ENCODE results near the gene MDM1.

DNA sequence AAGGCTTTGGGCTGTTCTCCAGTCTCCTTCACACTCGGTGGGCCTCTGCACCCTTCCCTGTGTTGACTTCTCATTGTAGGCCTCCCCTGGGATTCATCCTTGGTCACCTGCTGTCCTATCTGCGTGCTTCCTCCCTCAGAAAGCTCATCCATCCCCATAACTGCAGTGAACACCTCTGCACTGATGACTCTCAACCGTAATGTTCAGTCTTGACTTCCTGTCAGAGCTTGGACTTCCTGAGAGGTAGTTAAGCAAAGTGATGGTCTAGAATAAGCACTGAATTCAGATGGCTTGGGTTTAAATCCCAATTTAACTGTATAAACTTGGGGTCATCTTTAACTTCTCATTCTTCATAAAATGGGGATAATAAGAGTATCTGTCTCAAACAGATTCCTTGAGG, 13.6 kb upstream of the MDM1 start:
- TF ChIP-seq POLR2A (IDR thresholded peaks at IDR 0.05; ENCODE audit: extremely low read depth, insufficient read length) (no peak), CTCF (IDR thresholded peaks at IDR 0.05; ENCODE audit: low read depth, low read length) (no peak)
